Endothelial cell of umbilical vein (primary cell): ENCODE data around the gene CLEC7A. TPM values are rescaled to one million over a fixed set of nuclear protein-coding genes. Genes with fewer than 3 reads are reported as not detected.

Experiments
- BruUV-seq: library from RNA; stranded (reverse); fragments of 400-500 nt; replicated peaks from 2 replicates; lab custom pipeline; 2021; lab: Mats Ljungman, UMichigan
- CTCF ChIA-PET: fragments of 300-600, 350-600 bp; sonication (Branson Sonifier 250); formaldehyde crosslinking; loops from one replicate; lab custom pipeline; 2021; ENCODE audit warnings: antibody characterized with exemption, inconsistent platforms; lab: Charles Lee
- POLR2A ChIA-PET: fragments of 300-600, 350-600 bp; sonication (Branson Sonifier 250); formaldehyde crosslinking; loops from one replicate; lab custom pipeline; 2021; ENCODE audit warnings: antibody characterized with exemption, inconsistent platforms; lab: Charles Lee
- DNase-seq: peaks from one replicate; pipeline ENCODE4 v3.0.0-alpha.2; 2011; ENCODE audit warnings: low read depth, low spot score
- FAIRE-seq: peaks from 2 replicates; lab custom pipeline; 2011; peaks lifted over from hg19 to GRCh38; lab: Jason Lieb, UNC
- H2AFZ ChIP-seq: 2 replicates; pipeline ENCODE4 v1.6.0; 2012; ENCODE audit warnings: low read depth, low read length, control low read depth, inconsistent platforms
- H3K27ac ChIP-seq: 2 replicates; pipeline ENCODE4 v1.5.1; 2011; ENCODE audit warnings: low read depth, mild to moderate bottlenecking, control low read depth, low read length, moderate library complexity; ENCODE audit not compliant: insufficient read depth
- H3K27me3 ChIP-seq, 2 experiments: 2 replicates each; pipeline versions ENCODE4 v1.6.0 to v1.6.1; 2011; ENCODE audit warnings: low read length in 2 of 2, mixed read lengths in 1 of 2; ENCODE audit not compliant: control insufficient read depth in 2 of 2, insufficient read depth in 2 of 2
- H3K36me3 ChIP-seq, 2 experiments: 2 replicates in 1 of 2; 3 replicates in 1 of 2; pipeline ENCODE4 v1.5.1; 2011; ENCODE audit warnings: low read length in 2 of 2, mild to moderate bottlenecking in 1 of 2, moderate library complexity in 1 of 2; ENCODE audit not compliant: control insufficient read depth in 2 of 2, insufficient read depth in 2 of 2; ENCODE audit errors: extremely low read depth in 1 of 2
- H3K4me1 ChIP-seq: 3 replicates; pipeline ENCODE4 v1.5.1; 2011; ENCODE audit warnings: mild to moderate bottlenecking, low read length; ENCODE audit not compliant: control insufficient read depth, insufficient read depth; ENCODE audit errors: extremely low read depth
- H3K4me2 ChIP-seq: 2 replicates; pipeline ENCODE4 v1.6.1; 2011; ENCODE audit warnings: low read length, control low read depth, mixed read lengths; ENCODE audit not compliant: insufficient read depth
- H3K4me3 ChIP-seq, 3 experiments: fragments of 200-600 bp in 1 of 3; sonication (generic), shearing (Covaris generic) in 1 of 3; replicated peaks in 1 of 3; 2 replicates each; pipeline ENCODE4 v1.5.1; 2011 to 2016; ENCODE audit warnings: control low read depth in 3 of 3, low read length in 3 of 3, mild to moderate bottlenecking in 2 of 3, inconsistent platforms in 1 of 3, low read depth in 1 of 3, moderate library complexity in 1 of 3; ENCODE audit not compliant: insufficient read depth in 1 of 3
- H3K79me2 ChIP-seq: 2 replicates; pipeline ENCODE4 v1.6.0; 2012; ENCODE audit warnings: low read length, inconsistent platforms; ENCODE audit not compliant: control insufficient read depth, insufficient read depth
- H3K9ac ChIP-seq: replicated peaks from 2 replicates; pipeline ENCODE3; 2011; ENCODE audit warnings: low read length, control low read depth; ENCODE audit not compliant: insufficient read depth; ENCODE audit errors: extremely low read depth
- H3K9me1 ChIP-seq: replicated peaks from 3 replicates; pipeline ENCODE4 v1.6.0; 2011; ENCODE audit warnings: mild to moderate bottlenecking, low read length; ENCODE audit not compliant: control insufficient read depth, insufficient read depth; ENCODE audit errors: extremely low read depth
- H3K9me3 ChIP-seq: replicated peaks from 2 replicates; pipeline ENCODE4 v1.5.1; 2012; ENCODE audit warnings: low read length, inconsistent platforms; ENCODE audit not compliant: control insufficient read depth, insufficient read depth
- H4K20me1 ChIP-seq: replicated peaks from 2 replicates; pipeline ENCODE3; 2011; ENCODE audit warnings: mild to moderate bottlenecking, low read length; ENCODE audit not compliant: control insufficient read depth, insufficient read depth; ENCODE audit errors: extremely low read depth
- EZH2 ChIP-seq: IDR thresholded peaks from 2 replicates; pipeline ENCODE4 v1.6.1; 2012; ENCODE audit warnings: borderline replicate concordance, low read depth, mild to moderate bottlenecking, moderate library complexity, low read length, inconsistent platforms; ENCODE audit not compliant: severe bottlenecking
- FOS ChIP-seq: IDR thresholded peaks from 2 replicates; pipeline ENCODE4 v1.6.1; 2011; ENCODE audit warnings: mild to moderate bottlenecking, low read length, moderate library complexity, borderline replicate concordance; ENCODE audit not compliant: insufficient read depth
- GATA2 ChIP-seq: IDR thresholded peaks from 2 replicates; pipeline ENCODE4 v1.7.0; 2011; ENCODE audit warnings: low read depth, mild to moderate bottlenecking, moderate library complexity, mixed read lengths, low read length; ENCODE audit not compliant: insufficient read length, insufficient read depth
- JUN ChIP-seq: IDR thresholded peaks from 2 replicates; pipeline ENCODE4 v1.6.1; 2011; ENCODE audit warnings: borderline replicate concordance, low read depth; ENCODE audit not compliant: insufficient read length, insufficient read depth
- MYC ChIP-seq: IDR thresholded peaks from one replicate; pipeline ENCODE4 v1.6.1; 2011; ENCODE audit warnings: mild to moderate bottlenecking, low read depth, low read length
- POLR2A ChIP-seq: IDR thresholded peaks from 2 replicates; pipeline ENCODE4 v1.6.1; 2012; ENCODE audit warnings: low read depth, mild to moderate bottlenecking, control low read depth, low read length
- POLR2AphosphoS5 ChIP-seq: IDR thresholded peaks from 2 replicates; pipeline ENCODE4 v1.6.1; 2012; ENCODE audit warnings: low read depth, mild to moderate bottlenecking, control low read depth, low read length, moderate library complexity; ENCODE audit not compliant: insufficient read depth
- dilution Hi-C: fragments of 300-500 bp; cut with MboI; formaldehyde crosslinking; loops from one replicate; pipeline ENCODE4 v1.15.0; 2019; ENCODE audit warnings: low sequenced_read_pairs; ENCODE audit not compliant: extremely low pct_ligation_motif_present
- intact Hi-C: fragments of 100-400 bp; cut with micrococcal nuclease; formaldehyde crosslinking; loops from one replicate; pipeline ENCODE4 v1.10.0; 2022
- polyA plus RNA-seq, 4 experiments: library from polyadenylated mRNA; depleted of rRNA in 3 of 4; stranded (reverse) in 3 of 4; unstranded in 1 of 4; fragments of >200 nt; gene quantifications; 2 replicates each; pipeline versions ENCODE4 v1.2.1 to v1.2.3, GENCODE V29; 2011 to 2012; ENCODE audit warnings: missing spikeins in 1 of 4
- total RNA-seq: library from RNA; stranded (reverse); gene quantifications from 2 replicates; pipeline ENCODE4 v1.2.3, GENCODE V29; 2021
- TF ChIP-seq, protein P1 (sequence below), 2 donors: IDR thresholded peaks; 1 replicate in 1 of 2; 2 replicates in 1 of 2; pipeline ENCODE4 v1.5.1; 2011; ENCODE audit warnings: low read length in 2 of 2, mild to moderate bottlenecking in 2 of 2, moderate library complexity in 2 of 2, control low read depth in 1 of 2, inconsistent platforms in 1 of 2, low read depth in 1 of 2; ENCODE audit not compliant: insufficient read depth in 1 of 2; ENCODE audit errors: extremely low read depth in 1 of 2
- TF ChIP-seq, protein P2 (sequence below): IDR thresholded peaks from 2 replicates; pipeline ENCODE4 v1.6.1; 2011; ENCODE audit not compliant: insufficient read depth, insufficient read length

CLEC7A gene
- total and polyA plus RNA-seq, 2 donors (not counting 3 experiments of a cell fraction or from before 2014, with no cell fraction given) = not detected

DNA sequence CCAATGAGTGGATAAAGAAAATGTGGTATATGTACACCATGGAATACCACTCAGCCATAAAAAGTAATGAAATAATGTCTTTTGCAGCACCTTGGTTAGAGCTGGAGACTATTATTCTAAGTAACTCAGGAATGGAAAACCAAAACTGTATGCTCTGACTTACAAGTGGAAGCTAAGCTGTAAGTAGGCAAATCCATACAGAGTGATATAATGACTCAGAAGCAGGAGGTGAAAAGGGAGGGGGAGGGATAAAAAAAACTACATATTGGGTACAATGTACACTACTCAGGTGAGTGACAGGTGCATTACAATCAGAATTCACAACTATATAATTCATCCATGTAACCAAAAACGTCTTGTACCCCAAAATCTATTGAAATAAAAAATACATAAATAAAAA is 16.1 kb downstream of the CLEC7A start:
- no peak overlapping the region for H3K4me3 ChIP-seq
- POLR2A ChIA-PET = no interaction called here
- dilution Hi-C loops = no loop called here

More for the DNA sequence above, 16.1 kb downstream of the CLEC7A start:
- Histone ChIP-seq H3K27me3 (no peaks in the 10 kb centered on the region), H3K9ac (no peak overlapping the region), H3K4me2 (no peak overlapping the region), H2AFZ (no peak overlapping the region), H3K36me3 (no peaks in the 10 kb centered on the region), H3K9me1 (no peaks in the 10 kb centered on the region), H3K4me1 (no peaks in the 10 kb centered on the region), H3K27ac (no peak overlapping the region), H3K79me2 (no peaks in the 10 kb centered on the region), H4K20me1 (no peaks in the 10 kb centered on the region), H3K9me3 (no peaks in the 10 kb centered on the region)
- TF ChIP-seq POLR2AphosphoS5 (no peak), POLR2A (no peak), EZH2 (no peak), GATA2 (no peak), FOS (no peak), MYC (no peak), JUN (no peak)
- TF ChIP-seq, protein P1, sequence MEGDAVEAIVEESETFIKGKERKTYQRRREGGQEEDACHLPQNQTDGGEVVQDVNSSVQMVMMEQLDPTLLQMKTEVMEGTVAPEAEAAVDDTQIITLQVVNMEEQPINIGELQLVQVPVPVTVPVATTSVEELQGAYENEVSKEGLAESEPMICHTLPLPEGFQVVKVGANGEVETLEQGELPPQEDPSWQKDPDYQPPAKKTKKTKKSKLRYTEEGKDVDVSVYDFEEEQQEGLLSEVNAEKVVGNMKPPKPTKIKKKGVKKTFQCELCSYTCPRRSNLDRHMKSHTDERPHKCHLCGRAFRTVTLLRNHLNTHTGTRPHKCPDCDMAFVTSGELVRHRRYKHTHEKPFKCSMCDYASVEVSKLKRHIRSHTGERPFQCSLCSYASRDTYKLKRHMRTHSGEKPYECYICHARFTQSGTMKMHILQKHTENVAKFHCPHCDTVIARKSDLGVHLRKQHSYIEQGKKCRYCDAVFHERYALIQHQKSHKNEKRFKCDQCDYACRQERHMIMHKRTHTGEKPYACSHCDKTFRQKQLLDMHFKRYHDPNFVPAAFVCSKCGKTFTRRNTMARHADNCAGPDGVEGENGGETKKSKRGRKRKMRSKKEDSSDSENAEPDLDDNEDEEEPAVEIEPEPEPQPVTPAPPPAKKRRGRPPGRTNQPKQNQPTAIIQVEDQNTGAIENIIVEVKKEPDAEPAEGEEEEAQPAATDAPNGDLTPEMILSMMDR (IDR thresholded peaks at IDR 0.05; ENCODE audit: extremely low read depth in 1 of 2, insufficient read depth in 1 of 2, low read depth in 1 of 2, low read length in 2 of 2) = no peak
- TF ChIP-seq, protein P2, sequence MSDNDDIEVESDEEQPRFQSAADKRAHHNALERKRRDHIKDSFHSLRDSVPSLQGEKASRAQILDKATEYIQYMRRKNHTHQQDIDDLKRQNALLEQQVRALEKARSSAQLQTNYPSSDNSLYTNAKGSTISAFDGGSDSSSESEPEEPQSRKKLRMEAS = no peak
- FAIRE-seq (no peak), DNase-seq (no peak)
- CTCF ChIA-PET = interaction anchor here (0.6 to 2.1 kb wide), 5 partner anchors 9 to 363 kb away, joined by 3 to 9 read pairs (median 4); partner anchors contain the start of genes CLEC12B and CLEC1A
- intact Hi-C loops = no loop called here
- BruUV-seq = no TSS peak
